ENCODE measurements around the gene AMIGO1. TPM values are rescaled to one million over a fixed set of nuclear protein-coding genes. Genes with fewer than 3 reads are reported as not detected.

The AMIGO1 gene
- total and polyA plus RNA-seq, 10 of the 15 experiments (the other 5 are each of a cell fraction or from before 2014, with no cell fraction given) = 0.02 to 0.28 (median 0.08) TPM; not detected in 1

DNA sequence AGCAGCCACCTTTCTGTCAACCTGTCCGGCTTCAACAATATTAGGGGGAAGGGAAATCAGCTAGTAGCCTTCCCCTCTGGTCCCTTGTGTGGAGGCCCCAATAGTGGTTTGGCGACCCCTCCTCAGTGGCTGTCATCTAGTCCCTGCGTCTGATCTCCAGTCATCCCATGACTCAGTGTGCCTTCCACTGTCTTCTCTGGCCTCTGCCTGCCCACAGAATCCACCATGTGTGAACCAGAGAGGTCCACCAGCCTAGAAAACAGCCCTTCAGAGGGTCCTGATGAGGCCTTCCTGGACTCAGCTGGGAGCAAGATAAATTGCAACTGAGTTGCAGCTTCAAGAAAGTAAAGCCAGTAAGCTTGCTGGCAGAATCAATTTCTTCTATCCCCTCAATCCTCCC lies 29.6 kb downstream of the AMIGO1 start:
- in situ Hi-C loops (cut with MboI) = no loop called here
- Histone ChIP-seq H3K79me2 (ENCODE audit: control insufficient read depth, insufficient read depth, low read length) (peaks cover 9% of the 10 kb centered on the region), H4K20me1 (ENCODE audit: control insufficient read depth, insufficient read depth) (no peaks in the 10 kb centered on the region), H2AFZ (ENCODE audit: control insufficient read depth, low read depth, low read length) (no peak overlapping the region), H3K36me3 (ENCODE audit: control insufficient read depth in 2 of 2, insufficient read depth in 2 of 2, low read length in 1 of 2) (no peaks in the 10 kb centered on the region), H3K4me2 (ENCODE audit: control insufficient read depth, insufficient read depth) (no peak overlapping the region), H3K27me3 (replicated peaks in 1 of 2; ENCODE audit: control insufficient read depth in 2 of 2, insufficient read depth in 2 of 2, low read length in 1 of 2) (peaks cover 0 to 6% of the 10 kb centered on the region in 2 experiments), H3K4me1 (ENCODE audit: control insufficient read depth, insufficient read depth, low read length) (peaks cover 9% of the 10 kb centered on the region), H3K9me3 (replicated peaks; ENCODE audit: control insufficient read depth, insufficient read depth, low read length) (no peaks in the 10 kb centered on the region), H3K27ac (ENCODE audit: control insufficient read depth, insufficient read depth) (no peak overlapping the region), H3K4me3 (no peak overlapping the region), H3K9ac (ENCODE audit: control insufficient read depth, insufficient read depth, low read length) (no peak overlapping the region)
- RAD21 ChIA-PET (ENCODE audit: unreplicated experiment) = interaction anchor here (1.2 kb wide), 1 partner anchor 52 kb away, joined by 3 read pairs; no protein-coding TSS in a partner anchor
- no peak for ATAC-seq
- DNase-seq (ENCODE audit: low read depth, low spot score) = no peak
- POLR2A ChIA-PET = no interaction called here
- no TSS peak for BruUV-seq (replicated peaks)
- no peak for FAIRE-seq
- no peak for TF ChIP-seq LARP7 (IDR thresholded peaks at IDR 0.05)
- no peak for TF ChIP-seq MLLT1 (IDR thresholded peaks at IDR 0.05)
- CTCF ChIA-PET = interaction anchor here (0.6 to 2.1 kb wide), 3 partner anchors 10 to 53 kb away, joined by 3 to 17 read pairs (median 3); no protein-coding TSS in a partner anchor
- SMC1A ChIA-PET (ENCODE audit: uncharacterized antibody, unreplicated experiment) = no interaction called here
- 17% methylated on average over 3 of the region's 3 CpGs for WGBS (ENCODE audit: insufficient coverage, insufficient replicate concordance, low lambda C conversion rate, missing lambda C conversion rate)
- intact Hi-C loops (cut with micrococcal nuclease; ENCODE audit: unreplicated experiment) = no loop called here

DNA sequence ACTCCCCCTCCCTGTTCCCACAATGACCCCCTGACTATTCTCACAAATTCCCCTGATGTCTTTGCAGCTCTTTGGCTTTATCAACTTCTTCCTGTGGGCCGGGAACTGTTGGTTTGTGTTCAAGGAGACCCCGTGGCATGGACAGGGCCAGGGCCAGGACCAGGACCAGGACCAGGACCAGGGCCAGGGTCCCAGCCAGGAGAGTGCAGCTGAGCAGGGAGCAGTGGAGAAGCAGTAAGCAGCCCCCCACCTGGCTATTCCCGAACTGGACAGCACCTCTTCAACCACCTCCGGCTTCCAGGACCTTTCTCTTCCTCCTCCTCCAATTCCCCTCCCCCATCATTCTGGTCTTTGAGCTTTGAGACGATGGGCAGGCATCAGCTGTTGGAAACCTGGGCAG lies 30.2 kb downstream of the AMIGO1 start:
- Histone ChIP-seq H3K4me2 (ENCODE audit: control insufficient read depth, insufficient read depth) (no peak overlapping the region), H3K9me3 (replicated peaks; ENCODE audit: control insufficient read depth, insufficient read depth, low read length) (no peaks in the 10 kb centered on the region), H3K27me3 (replicated peaks in 1 of 2; ENCODE audit: control insufficient read depth in 2 of 2, insufficient read depth in 2 of 2, low read length in 1 of 2) (peaks cover 0 to 6% of the 10 kb centered on the region in 2 experiments), H3K4me1 (ENCODE audit: control insufficient read depth, insufficient read depth, low read length) (peaks cover 4% of the 10 kb centered on the region), H2AFZ (ENCODE audit: control insufficient read depth, low read depth, low read length) (no peak overlapping the region), H3K79me2 (ENCODE audit: control insufficient read depth, insufficient read depth, low read length) (peaks cover 3% of the 10 kb centered on the region), H3K9ac (ENCODE audit: control insufficient read depth, insufficient read depth, low read length) (no peak overlapping the region), H3K27ac (ENCODE audit: control insufficient read depth, insufficient read depth) (no peak overlapping the region), H3K36me3 (ENCODE audit: control insufficient read depth in 2 of 2, insufficient read depth in 2 of 2, low read length in 1 of 2) (no peaks in the 10 kb centered on the region), H3K4me3 (no peak overlapping the region), H4K20me1 (ENCODE audit: control insufficient read depth, insufficient read depth) (no peaks in the 10 kb centered on the region)
- in situ Hi-C loops (cut with MboI) (no loop called here), intact Hi-C loops (cut with micrococcal nuclease; ENCODE audit: unreplicated experiment) (no loop called here)
- no TSS peak for BruUV-seq (replicated peaks)
- FAIRE-seq (no peak), ATAC-seq (no peak), DNase-seq (ENCODE audit: low read depth, low spot score) (no peak)
- CTCF ChIA-PET = interaction anchor here (0.6 to 2.1 kb wide), 4 partner anchors 11 to 53 kb away, joined by 3 to 17 read pairs (median 4); no protein-coding TSS in a partner anchor
- SMC1A ChIA-PET (ENCODE audit: uncharacterized antibody, unreplicated experiment) = no interaction called here
- RAD21 ChIA-PET (ENCODE audit: unreplicated experiment) = interaction anchor here (1.2 kb wide), 1 partner anchor 52 kb away, joined by 3 read pairs; no protein-coding TSS in a partner anchor
- POLR2A ChIA-PET = no interaction called here
- WGBS (ENCODE audit: insufficient coverage, insufficient replicate concordance, low lambda C conversion rate, missing lambda C conversion rate) = 18% methylated on average over 5 of the region's 5 CpGs
- TF ChIP-seq ZBTB33 (IDR thresholded peaks at IDR 0.05) = no peak
- TF ChIP-seq NFXL1 (IDR thresholded peaks at IDR 0.05; ENCODE audit: borderline replicate concordance) = no peak
- TF ChIP-seq NR2C1 (IDR thresholded peaks at IDR 0.05) = no peak
- no peak for TF ChIP-seq SIN3A (IDR thresholded peaks at IDR 0.05; ENCODE audit: low read depth, low read length)
- no peak for TF ChIP-seq CHD1 (IDR thresholded peaks at IDR 0.05; ENCODE audit: low read depth, low read length)
- no peak for TF ChIP-seq BACH1 (IDR thresholded peaks at IDR 0.05; ENCODE audit: borderline replicate concordance)
- no peak for TF ChIP-seq SREBF2 (IDR thresholded peaks at IDR 0.05; ENCODE audit: low read length)
- TF ChIP-seq CTCF (IDR thresholded peaks at IDR 0.05 in 2 of 3, conservative IDR thresholded peaks at IDR 0.05 in 1 of 3; ENCODE audit: control insufficient read depth in 2 of 3, extremely low read depth in 1 of 3, insufficient read depth in 1 of 3, low read depth in 3 of 3, low read length in 3 of 3) = no peak
- TF ChIP-seq ASH2L (IDR thresholded peaks at IDR 0.05; ENCODE audit: borderline replicate concordance, low read depth) = no peak
- no peak for TF ChIP-seq SUZ12 (IDR thresholded peaks at IDR 0.05; ENCODE audit: unreplicated experiment)
- TF ChIP-seq FOXM1 (IDR thresholded peaks at IDR 0.05; ENCODE audit: low read depth, low read length) = no peak
